Fibroblast of lung (primary cell): ENCODE results near the gene KIRREL2. TPM values are rescaled to one million over a fixed set of nuclear protein-coding genes. Genes with fewer than 3 reads are reported as not detected.

ENCODE experiments used
- DNase-seq, 2 donors: peaks; one replicate each; pipeline versions ENCODE4 v3.0.0 to v3.0.0-alpha.2; 2010; ENCODE audit warnings: low read depth in 2 of 2
- H2AFZ ChIP-seq: 2 replicates; pipeline ENCODE4 v1.5.1; 2012; ENCODE audit warnings: low read length, control low read depth, inconsistent platforms
- H3K27ac ChIP-seq: 2 replicates; pipeline ENCODE4 v1.5.1; 2011; ENCODE audit warnings: low read length, control low read depth; ENCODE audit not compliant: insufficient read depth
- H3K27me3 ChIP-seq: 2 replicates; pipeline ENCODE4 v1.5.1; 2011; ENCODE audit warnings: mild to moderate bottlenecking, low read length; ENCODE audit not compliant: control insufficient read depth, insufficient read depth
- H3K36me3 ChIP-seq: 2 replicates; pipeline ENCODE4 v1.5.1; 2011; ENCODE audit warnings: low read length; ENCODE audit not compliant: control insufficient read depth, insufficient read depth
- H3K4me1 ChIP-seq: 2 replicates; pipeline ENCODE4 v1.5.1; 2011; ENCODE audit warnings: low read length; ENCODE audit not compliant: control insufficient read depth, insufficient read depth; ENCODE audit errors: extremely low read depth
- H3K4me2 ChIP-seq: 2 replicates; pipeline ENCODE4 v1.5.1; 2011; ENCODE audit warnings: low read length, control low read depth; ENCODE audit not compliant: insufficient read depth; ENCODE audit errors: extremely low read depth
- H3K4me3 ChIP-seq, 4 experiments: fragments of 200-600 bp in 1 of 4; sonication (generic) in 1 of 4; replicated peaks in 1 of 4; 2 replicates each; pipeline ENCODE4 v1.5.1; 2011 to 2016; ENCODE audit warnings: low read length in 4 of 4, low read depth in 3 of 4, mild to moderate bottlenecking in 3 of 4, control low read depth in 2 of 4, inconsistent platforms in 1 of 4, mixed read lengths in 1 of 4; ENCODE audit not compliant: insufficient read depth in 1 of 4; ENCODE audit errors: control extremely low read depth in 1 of 4
- H3K79me2 ChIP-seq: 2 replicates; pipeline ENCODE4 v1.5.1; 2012; ENCODE audit warnings: mild to moderate bottlenecking, low read length, inconsistent platforms; ENCODE audit not compliant: control insufficient read depth, insufficient read depth
- H3K9ac ChIP-seq: 2 replicates; pipeline ENCODE4 v1.5.1; 2011; ENCODE audit warnings: mild to moderate bottlenecking, low read length, control low read depth; ENCODE audit not compliant: insufficient read depth
- H3K9me3 ChIP-seq: 2 replicates; pipeline ENCODE4 v1.5.1; 2012; ENCODE audit warnings: low read depth, low read length; ENCODE audit not compliant: control insufficient read depth, insufficient read depth
- H4K20me1 ChIP-seq: 2 replicates; pipeline ENCODE4 v1.5.1; 2011; ENCODE audit warnings: low read length; ENCODE audit not compliant: control insufficient read depth, insufficient read depth; ENCODE audit errors: extremely low read depth
- CTCF ChIP-seq, 2 donors: IDR thresholded peaks in 1 of 2; conservative IDR thresholded peaks in 1 of 2; 1 replicate in 1 of 2; 2 replicates in 1 of 2; pipeline ENCODE4 v1.5.1; 2011 to 2012; ENCODE audit warnings: low read length in 2 of 2, control low read depth in 1 of 2, inconsistent platforms in 1 of 2, low read depth in 1 of 2, mild to moderate bottlenecking in 1 of 2
- EZH2 ChIP-seq: IDR thresholded peaks from 2 replicates; pipeline ENCODE4 v1.5.1; 2012; ENCODE audit warnings: low read length, control low read depth, mild to moderate bottlenecking; ENCODE audit errors: missing control alignments
- polyA plus RNA-seq, 2 donors: library from polyadenylated mRNA; depleted of rRNA in 1 of 2; stranded (reverse) in 1 of 2; unstranded in 1 of 2; fragments of >200 nt; gene quantifications; 2 replicates each; pipeline ENCODE4 v1.2.1, GENCODE V29; 2011 to 2012; ENCODE audit warnings: missing spikeins in 1 of 2
- total RNA-seq: library from RNA; depleted of rRNA; stranded (reverse); fragments of >200 nt; gene quantifications from 2 replicates; pipeline ENCODE4 v1.2.1, GENCODE V29; 2014

The KIRREL2 gene
- total and polyA plus RNA-seq, 2 donors (not counting 1 experiment from before 2014, with no cell fraction given) = under 0.01 TPM; not detected in 1

GRCh38 chr19:35885904-35886303, 29.2 kb downstream of the KIRREL2 start:
- Histone ChIP-seq H3K27me3 (no peaks in the 10 kb centered on the region), H3K9me3 (no peaks in the 10 kb centered on the region), H3K36me3 (peaks cover 8% of the 10 kb centered on the region), H3K4me1 (no peaks in the 10 kb centered on the region), H3K9ac (no peak overlapping the region), H2AFZ (no peak overlapping the region), H3K79me2 (no peaks in the 10 kb centered on the region), H3K4me3 (no peak overlapping the region), H3K4me2 (no peak overlapping the region), H3K27ac (no peak overlapping the region), H4K20me1 (no peaks in the 10 kb centered on the region)
- TF ChIP-seq CTCF (conservative IDR thresholded peaks at IDR 0.05 in 1 of 2, IDR thresholded peaks at IDR 0.05 in 1 of 2; ENCODE audit: low read depth in 1 of 2, low read length in 2 of 2) = no peak
- TF ChIP-seq EZH2 = no peak
- DNase-seq = no peak

GRCh38 chr19:35887197-35887596, 30.5 kb downstream of the KIRREL2 start:
- Histone ChIP-seq H3K27ac (no peak overlapping the region), H4K20me1 (no peaks in the 10 kb centered on the region), H3K4me2 (no peak overlapping the region), H3K27me3 (no peaks in the 10 kb centered on the region), H3K36me3 (peaks cover 8% of the 10 kb centered on the region), H3K4me3 (no peak overlapping the region), H3K9ac (no peak overlapping the region), H3K9me3 (no peaks in the 10 kb centered on the region), H3K79me2 (no peaks in the 10 kb centered on the region), H3K4me1 (no peaks in the 10 kb centered on the region), H2AFZ (no peak overlapping the region)
- TF ChIP-seq EZH2 = no peak
- no peak for TF ChIP-seq CTCF (conservative IDR thresholded peaks at IDR 0.05 in 1 of 2, IDR thresholded peaks at IDR 0.05 in 1 of 2; ENCODE audit: low read depth in 1 of 2, low read length in 2 of 2)
- DNase-seq = no peak

- Histone ChIP-seq H3K4me2 (no peak overlapping the region), H3K36me3 (peaks cover 8% of the 10 kb centered on the region), H3K9ac (no peak overlapping the region), H3K4me3 (no peak overlapping the region), H3K79me2 (no peaks in the 10 kb centered on the region), H4K20me1 (no peaks in the 10 kb centered on the region), H3K27me3 (no peaks in the 10 kb centered on the region), H3K27ac (no peak overlapping the region), H2AFZ (no peak overlapping the region), H3K4me1 (no peaks in the 10 kb centered on the region), H3K9me3 (no peaks in the 10 kb centered on the region)
- no peak for DNase-seq
- TF ChIP-seq EZH2 (no peak), CTCF (conservative IDR thresholded peaks at IDR 0.05 in 1 of 2, IDR thresholded peaks at IDR 0.05 in 1 of 2; ENCODE audit: low read depth in 1 of 2, low read length in 2 of 2) (no peak)
These were observed 31.7 kb downstream of the KIRREL2 start for GRCh38 chr19:35888398-35888797.
